IMR-90 (cell line): ENCODE results near the gene RTN4IP1. TPM values are rescaled to one million over a fixed set of nuclear protein-coding genes. Genes with fewer than 3 reads are reported as not detected.

ENCODE experiments used
- ATAC-seq: fragments of 200-7000 bp; cut with Tn5 transposase; 2 replicates; pipeline ENCODE4 v1.9.1; 2020; ENCODE audit warnings: low read depth, mild to moderate bottlenecking, moderate library complexity
- BruUV-seq: library from RNA; stranded (reverse); fragments of 400-500 nt; replicated peaks from 2 replicates; lab custom pipeline; 2021; lab: Mats Ljungman, UMichigan
- CTCF ChIA-PET: fragments of 300-600 bp; formaldehyde crosslinking; extraction: SDS; loops from one replicate; lab custom pipeline; 2021; ENCODE audit warnings: antibody characterized with exemption; lab: Yijun Ruan, JAX
- POLR2A ChIA-PET: fragments of 300-600 bp; sonication (Branson Sonifier 250); formaldehyde crosslinking; loops from one replicate; lab custom pipeline; 2022; ENCODE audit warnings: antibody characterized with exemption; ENCODE audit not compliant: unreplicated experiment; lab: Charles Lee
- DNase-seq: peaks from one replicate; pipeline ENCODE4 v3.0.0; 2013
- H2AFZ ChIP-seq: replicated peaks from 2 replicates; pipeline ENCODE3; 2013; ENCODE audit warnings: low read length, mild to moderate bottlenecking; ENCODE audit not compliant: poor library complexity
- H2AK5ac ChIP-seq: 2 replicates; pipeline ENCODE4 v1.6.1; 2013; ENCODE audit warnings: low read depth, low read length, inconsistent platforms
- H2AK9ac ChIP-seq: replicated peaks from 2 replicates; pipeline ENCODE3; 2013; ENCODE audit warnings: mild to moderate bottlenecking, low read depth, low read length, moderate library complexity; ENCODE audit not compliant: poor library complexity
- H2BK120ac ChIP-seq: 2 replicates; pipeline ENCODE4 v1.6.1; 2013; ENCODE audit warnings: low read depth, low read length, inconsistent platforms
- H2BK15ac ChIP-seq: 3 replicates; pipeline ENCODE4 v1.6.1; 2013; ENCODE audit warnings: low read depth, low read length, inconsistent platforms
- H2BK20ac ChIP-seq: 2 replicates; pipeline ENCODE4 v1.6.1; 2013; ENCODE audit warnings: low read depth, mild to moderate bottlenecking, inconsistent platforms, low read length, moderate library complexity
- H2BK5ac ChIP-seq: 2 replicates; pipeline ENCODE4 v1.6.1; 2013; ENCODE audit warnings: mild to moderate bottlenecking, low read depth, low read length, inconsistent platforms; ENCODE audit not compliant: poor library complexity, severe bottlenecking
- H3K14ac ChIP-seq: replicated peaks from 2 replicates; pipeline ENCODE4 v1.6.1; 2013; ENCODE audit warnings: low read depth, low read length, inconsistent platforms
- H3K18ac ChIP-seq: 2 replicates; pipeline ENCODE4 v1.6.1; 2013; ENCODE audit warnings: low read depth, low read length, control low read depth
- H3K23ac ChIP-seq: 2 replicates; pipeline ENCODE4 v1.6.1; 2013; ENCODE audit warnings: low read depth, low read length, inconsistent platforms
- H3K27ac ChIP-seq: 2 replicates; pipeline ENCODE4 v1.5.1; 2013; ENCODE audit warnings: mild to moderate bottlenecking, control low read depth, low read length; ENCODE audit not compliant: insufficient read depth
- H3K27me3 ChIP-seq: 2 replicates; pipeline ENCODE4 v1.6.1; 2013; ENCODE audit warnings: low read length; ENCODE audit not compliant: control insufficient read depth, insufficient read depth
- H3K36me3 ChIP-seq: 2 replicates; pipeline ENCODE4 v1.6.1; 2013; ENCODE audit warnings: low read length, mixed read lengths; ENCODE audit not compliant: control insufficient read depth, insufficient read depth
- H3K4ac ChIP-seq: 2 replicates; pipeline ENCODE4 v1.6.1; 2013; ENCODE audit warnings: low read depth, low read length, inconsistent platforms
- H3K4me1 ChIP-seq: 2 replicates; pipeline ENCODE4 v1.6.1; 2013; ENCODE audit warnings: low read length, mixed read lengths; ENCODE audit not compliant: control insufficient read depth, insufficient read depth
- H3K4me2 ChIP-seq: 2 replicates; pipeline ENCODE4 v1.6.1; 2013; ENCODE audit warnings: low read depth, mild to moderate bottlenecking, control low read depth, low read length, moderate library complexity
- H3K4me3 ChIP-seq: 2 replicates; pipeline ENCODE4 v1.5.1; 2013; ENCODE audit warnings: low read depth, mild to moderate bottlenecking, control low read depth, low read length, moderate library complexity; ENCODE audit not compliant: insufficient read depth
- H3K56ac ChIP-seq: 2 replicates; pipeline ENCODE4 v1.6.1; 2013; ENCODE audit warnings: low read length, inconsistent platforms; ENCODE audit not compliant: insufficient read depth; ENCODE audit errors: extremely low read depth
- H3K79me1 ChIP-seq, 2 experiments: 2 replicates each; pipeline ENCODE4 v1.6.1; 2013; ENCODE audit warnings: low read length in 2 of 2, inconsistent platforms in 1 of 2, low read depth in 1 of 2
- H3K9ac ChIP-seq: 2 replicates; pipeline ENCODE4 v1.6.1; 2013; ENCODE audit warnings: low read depth, low read length, control low read depth
- H3K9me1 ChIP-seq: 2 replicates; pipeline ENCODE4 v1.6.1; 2013; ENCODE audit warnings: low read length, inconsistent platforms; ENCODE audit not compliant: insufficient read depth
- H3K9me3 ChIP-seq: 2 replicates; pipeline ENCODE4 v1.6.1; 2013; ENCODE audit warnings: low read length; ENCODE audit not compliant: control insufficient read depth, insufficient read depth
- H4K20me1 ChIP-seq: 2 replicates; pipeline ENCODE4 v1.6.1; 2013; ENCODE audit warnings: low read length, inconsistent platforms; ENCODE audit not compliant: insufficient read depth
- H4K5ac ChIP-seq: 2 replicates; pipeline ENCODE4 v1.6.1; 2013; ENCODE audit warnings: mild to moderate bottlenecking, low read depth, low read length, control low read depth
- H4K8ac ChIP-seq, 2 experiments: 2 replicates each; pipeline ENCODE4 v1.6.1; 2013; ENCODE audit warnings: low read depth in 2 of 2, low read length in 2 of 2, control low read depth in 1 of 2, inconsistent platforms in 1 of 2
- H4K91ac ChIP-seq: 2 replicates; pipeline ENCODE4 v1.6.1; 2013; ENCODE audit warnings: low read depth, low read length, inconsistent platforms; ENCODE audit not compliant: insufficient read depth
- MAFK ChIP-seq: IDR thresholded peaks from 2 replicates; pipeline ENCODE4 v1.6.1; 2012; ENCODE audit warnings: low read depth, low read length, improper control_type of control experiment
- POLR2A ChIP-seq: IDR thresholded peaks from 2 replicates; pipeline ENCODE4 v1.6.1; 2012; ENCODE audit warnings: mild to moderate bottlenecking, low read depth, low read length
- RCOR1 ChIP-seq: IDR thresholded peaks from 2 replicates; pipeline ENCODE4 v1.6.1; 2012; ENCODE audit warnings: mild to moderate bottlenecking, low read length, improper control_type of control experiment; ENCODE audit not compliant: insufficient replicate concordance
- WGBS, 2 experiments: methylation state at CpG; one replicate each; pipeline versions ENCODE4 v1.1.5 to v1.1.7; 2013; ENCODE audit warnings: missing lambda C conversion rate in 2 of 2; ENCODE audit not compliant: insufficient read length in 1 of 2; ENCODE audit errors: extremely low coverage in 2 of 2; 5-methylcytosine and 5-hydroxymethylcytosine counted together
- dilution Hi-C: fragments of 300-500 bp; cut with HindIII; formaldehyde crosslinking; loops from one replicate; pipeline ENCODE4 v1.14.3; 2018; ENCODE audit warnings: low sequenced_read_pairs; ENCODE audit not compliant: unreplicated experiment
- in situ Hi-C: fragments of 300-500 bp; cut with MboI; formaldehyde crosslinking; loops from 3 replicates; pipeline ENCODE4 v1.14.3; 2019; ENCODE audit warnings: low sequenced_read_pairs, inconsistent platforms, mixed read lengths
- intact Hi-C: fragments of 100-400 bp; cut with micrococcal nuclease; formaldehyde crosslinking; loops from 2 replicates; pipeline ENCODE4 v1.10.0; 2022
- polyA plus RNA-seq, 3 experiments: library from polyadenylated mRNA; depleted of rRNA; stranded (reverse); fragments of >200 nt; gene quantifications; 2 replicates each; pipeline ENCODE4 v1.2.3, GENCODE V29; 2012; ENCODE audit warnings: low replicate concordance in 1 of 3
- total RNA-seq: library from RNA; depleted of rRNA; stranded (reverse); fragments of >200 nt; gene quantifications from 2 replicates; pipeline ENCODE4 v1.2.3, GENCODE V29; 2012

Gene RTN4IP1
- total and polyA plus RNA-seq, 2 of the 4 experiments (the other 2 are of a cell fraction) = 5.7 to 9.9 TPM

GRCh38 chr6:106662458-106662857, 33.2 kb upstream of the RTN4IP1 start:
- dilution Hi-C loops = no loop called here
- ATAC-seq = no peak
- H3K9ac ChIP-seq = no peak overlapping the region
- WGBS, 2 experiments = no CpG with 5 or more reads among the region's 2 CpGs
- TF ChIP-seq MAFK = no peak
- TF ChIP-seq RCOR1 = no peak
- no peak for TF ChIP-seq POLR2A
- peaks cover 11% of the 10 kb centered on the region for H3K36me3 ChIP-seq
- H3K23ac ChIP-seq = no peak overlapping the region
- no peak overlapping the region for H3K27ac ChIP-seq
- intact Hi-C loops = no loop called here
- no peak overlapping the region for H2AFZ ChIP-seq
- H2BK15ac ChIP-seq = no peak overlapping the region
- no peak overlapping the region for H2AK5ac ChIP-seq
- no peak overlapping the region for H3K4me3 ChIP-seq
- no peak overlapping the region for H2BK120ac ChIP-seq
- no peaks in the 10 kb centered on the region for H3K9me1 ChIP-seq
- no peaks in the 10 kb centered on the region for H3K79me1 ChIP-seq
- H2BK5ac ChIP-seq = no peak overlapping the region
- H3K4ac ChIP-seq = no peak overlapping the region
- BruUV-seq = no TSS peak
- no peak overlapping the region for H3K56ac ChIP-seq
- H3K14ac ChIP-seq = no peak overlapping the region
- no peak overlapping the region for H3K18ac ChIP-seq
- H2BK20ac ChIP-seq = no peak overlapping the region
- no peak overlapping the region for H3K4me2 ChIP-seq
- in situ Hi-C loops = no loop called here
- DNase-seq = no peak
- H3K4me1 ChIP-seq = no peaks in the 10 kb centered on the region
- H2AK9ac ChIP-seq = no peak overlapping the region
- ChIA-PET POLR2A (no interaction called here), CTCF (no interaction called here)
- no peaks in the 10 kb centered on the region for H4K20me1 ChIP-seq
- H4K91ac ChIP-seq = no peak overlapping the region
- no peak overlapping the region for H4K5ac ChIP-seq
- H4K8ac ChIP-seq = no peak overlapping the region
- H3K27me3 ChIP-seq = no peaks in the 10 kb centered on the region
- peaks cover 4% of the 10 kb centered on the region; the same call in 1 of the 2 replicates for H3K9me3 ChIP-seq
